GM21390 (cell line): Measurements from ENCODE around the gene PTPRZ1.

ENCODE experiments used
- ATAC-seq: cut with Tn5 transposase; IDR thresholded peaks from one replicate; pipeline ENCODE4 v1.9.1; 2021; ENCODE audit not compliant: unreplicated experiment

The PTPRZ1 gene

DNA sequence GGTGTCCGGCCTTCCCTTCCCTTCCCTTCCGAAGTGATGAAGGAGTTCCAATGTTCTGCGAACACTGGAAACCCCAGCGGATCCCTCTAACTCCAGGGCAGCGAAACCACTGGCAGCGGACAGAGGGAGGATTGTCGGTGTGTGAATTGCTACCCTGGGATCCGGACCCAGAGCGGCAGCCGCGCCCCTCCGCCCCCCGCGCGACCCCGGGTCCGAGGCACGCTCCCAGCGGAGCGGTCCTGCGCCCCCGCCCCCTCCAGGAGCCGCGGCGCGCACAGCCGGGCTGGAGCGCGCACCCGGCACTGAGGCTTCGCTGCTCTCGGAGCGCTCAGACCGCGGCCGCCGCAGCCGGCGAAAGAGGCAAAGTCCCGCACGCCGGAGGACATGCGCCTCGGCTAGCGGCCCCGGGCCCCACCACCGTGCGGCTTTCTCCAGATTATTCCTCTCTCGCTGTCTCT, at the start of gene PTPRZ1:
PTPRZ1 (plus strand) TSS at position 331 of the 458 bp plus-strand sequence. CDS start 339 bp downstream, outside the sequence.
- no peak for ATAC-seq

DNA sequence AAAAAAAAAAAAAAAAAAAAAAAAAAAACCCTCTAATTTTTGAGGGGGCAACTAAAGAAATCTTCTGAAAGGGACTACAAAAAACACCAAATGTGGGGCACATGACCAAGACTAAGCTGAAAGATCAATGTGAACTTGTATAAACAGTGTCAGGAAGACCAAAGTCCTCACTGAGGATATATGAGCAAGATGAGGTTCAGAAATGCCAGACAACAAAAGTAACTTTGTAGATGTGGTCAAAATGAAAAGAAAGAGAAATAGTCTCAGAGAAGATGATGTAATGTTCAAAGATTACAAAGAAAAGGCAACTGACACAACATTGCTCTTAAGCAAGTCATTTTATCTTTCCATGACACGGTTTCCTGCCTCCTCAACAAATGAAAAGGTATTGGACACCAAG, 48.7 kb upstream of the PTPRZ1 start:
- no peak for ATAC-seq

DNA sequence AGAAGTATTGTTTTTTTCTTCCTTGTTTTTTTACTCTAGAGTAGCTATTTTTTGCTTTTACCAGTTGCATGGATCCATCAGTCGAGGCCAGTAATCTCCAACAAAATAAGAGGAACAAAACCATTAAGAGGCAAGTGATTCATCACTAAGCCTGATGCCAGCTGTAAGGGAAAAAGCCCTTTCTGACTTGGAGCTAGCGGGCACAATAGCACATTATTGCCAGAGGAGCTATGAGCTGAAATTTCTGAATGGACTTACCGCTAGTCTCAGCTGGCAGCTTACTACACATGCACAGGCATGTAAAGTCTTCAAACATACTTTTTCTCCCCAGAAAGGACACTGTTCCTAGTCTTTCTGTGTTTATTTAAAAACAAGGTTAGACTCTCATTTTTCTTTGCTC, 41.6 kb upstream of the PTPRZ1 start:
- no peak for ATAC-seq

DNA sequence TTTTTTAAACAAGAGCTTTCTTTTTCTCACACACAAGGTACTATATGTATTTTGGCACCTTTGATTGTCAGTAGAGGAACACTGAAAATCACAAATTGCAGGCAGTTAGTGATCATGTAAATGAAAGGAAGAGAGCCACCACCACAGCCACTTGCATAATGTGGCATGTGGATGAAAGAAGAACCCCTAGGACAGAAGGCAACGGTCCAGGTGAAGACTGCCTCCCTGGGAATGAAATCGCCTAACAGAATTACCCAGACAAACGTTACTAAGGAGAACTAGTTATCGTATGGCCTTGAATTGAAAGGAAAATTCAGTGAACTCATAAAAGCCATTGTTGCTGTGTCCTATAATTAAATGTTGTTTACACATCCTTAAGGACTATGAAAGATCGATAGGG, 41.2 kb upstream of the PTPRZ1 start:
- no peak for ATAC-seq

DNA sequence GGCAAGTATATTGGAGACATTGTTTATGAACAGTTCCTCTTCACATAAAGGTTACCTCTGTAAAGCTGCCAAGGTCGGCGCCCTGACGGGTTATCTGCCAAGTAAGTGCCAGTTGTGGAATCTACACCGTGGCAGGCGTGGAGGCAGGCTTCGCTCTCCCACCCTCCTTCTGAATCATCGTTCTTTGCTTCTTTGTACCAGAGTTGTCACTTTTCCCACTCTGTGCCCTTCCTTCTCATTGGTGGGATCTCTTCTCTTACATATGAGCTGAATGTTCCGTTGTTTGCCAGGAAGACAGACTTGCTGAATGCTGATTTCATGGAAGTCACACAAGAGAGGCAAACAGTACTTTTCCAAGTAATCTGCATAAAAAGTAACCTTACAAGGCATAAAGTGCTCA, 40.6 kb upstream of the PTPRZ1 start:
- no peak for ATAC-seq

DNA sequence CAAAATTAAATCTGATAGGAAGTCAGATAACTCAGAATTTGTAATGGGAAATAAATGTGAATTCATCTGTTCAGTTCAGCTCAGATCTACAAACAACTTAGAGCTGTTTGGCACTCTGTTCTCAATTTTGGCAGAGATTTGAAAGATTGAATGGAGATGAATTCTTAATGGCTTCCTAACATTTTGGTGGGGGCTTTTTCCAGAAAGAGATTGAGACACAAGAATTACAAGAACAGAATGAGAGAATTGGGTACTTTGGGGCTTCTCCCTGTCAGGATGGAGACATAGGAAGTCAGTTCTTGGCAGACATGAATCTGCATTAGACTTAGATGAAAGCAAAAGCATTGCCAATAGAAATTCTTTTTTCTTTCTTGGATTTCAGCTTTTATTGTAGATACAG, 39.0 kb upstream of the PTPRZ1 start:
- ATAC-seq, result no peak

DNA sequence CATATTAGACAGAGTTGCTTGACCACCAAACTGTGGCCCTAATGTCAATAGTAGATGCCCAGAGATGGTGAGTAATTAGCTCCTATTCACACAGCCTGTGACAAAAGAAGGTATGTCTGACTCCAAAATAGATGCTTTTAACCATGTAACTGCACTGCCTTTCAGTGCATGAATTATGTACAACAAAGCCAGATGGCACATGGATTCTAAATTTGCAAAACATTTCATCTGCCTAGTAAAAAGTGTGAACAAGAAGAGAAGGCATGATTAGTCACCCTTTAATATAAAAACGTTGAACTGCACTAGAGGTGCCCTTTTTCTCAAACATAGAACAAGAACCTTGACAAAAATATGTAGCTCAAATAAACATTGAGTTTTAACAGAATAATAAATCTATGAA, 35.5 kb upstream of the PTPRZ1 start:
- ATAC-seq, result no peak

DNA sequence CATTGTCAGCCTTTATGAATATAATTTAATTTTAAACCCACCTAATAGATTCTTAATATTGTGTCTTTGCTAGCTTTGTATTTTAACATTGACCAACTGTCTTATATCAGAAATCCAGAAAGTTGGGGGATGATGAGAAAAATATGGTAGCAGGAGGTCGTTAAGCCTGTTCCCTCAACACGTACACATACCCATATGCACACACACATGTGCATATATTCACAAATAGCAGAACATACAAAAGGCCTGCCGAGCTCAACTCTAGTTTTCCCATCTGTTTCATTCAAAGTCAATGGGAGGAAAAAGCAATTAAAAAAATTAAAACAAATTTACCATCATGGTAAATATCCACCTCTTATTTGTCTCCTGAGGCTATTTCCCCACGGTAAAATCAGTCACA, 25.9 kb upstream of the PTPRZ1 start:
- ATAC-seq, result no peak

DNA sequence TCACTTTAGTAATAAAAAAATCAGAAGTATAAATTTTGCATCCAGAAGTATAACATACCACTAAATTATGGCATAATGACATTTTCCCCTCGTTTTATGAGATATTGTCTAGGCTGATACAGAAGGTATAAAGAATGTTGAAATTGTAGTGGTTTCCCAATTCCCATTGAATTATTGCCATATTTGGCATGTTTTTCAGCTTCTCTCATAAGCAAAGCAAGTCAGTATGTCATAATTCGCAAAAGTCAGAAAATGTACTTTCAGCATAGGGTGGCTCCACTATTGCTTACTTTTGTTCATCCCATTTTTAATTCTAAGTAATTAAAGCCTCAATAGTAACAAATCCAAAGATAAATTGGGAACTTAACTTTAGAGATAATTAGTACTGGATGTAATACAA, 19.7 kb upstream of the PTPRZ1 start:
- no peak for ATAC-seq

DNA sequence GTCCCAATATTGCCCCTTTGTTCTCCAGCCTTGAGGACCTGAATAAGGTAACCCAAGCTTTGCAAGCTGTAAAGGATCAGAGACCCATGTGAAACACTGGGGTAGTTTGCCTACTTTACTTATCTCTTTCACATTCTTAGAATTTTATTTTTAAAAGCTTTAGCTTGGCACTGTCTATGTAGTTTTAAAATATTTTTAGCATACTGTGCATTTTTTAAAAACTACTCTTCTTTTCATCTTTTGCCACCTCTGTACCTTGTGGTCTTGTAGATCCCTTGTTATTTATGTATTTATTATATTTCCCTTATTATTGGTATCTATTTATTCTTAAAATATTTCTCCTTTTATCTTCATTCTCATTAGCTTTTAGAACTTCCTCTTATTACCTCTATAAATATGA, 12.0 kb upstream of the PTPRZ1 start:
- no peak for ATAC-seq

DNA sequence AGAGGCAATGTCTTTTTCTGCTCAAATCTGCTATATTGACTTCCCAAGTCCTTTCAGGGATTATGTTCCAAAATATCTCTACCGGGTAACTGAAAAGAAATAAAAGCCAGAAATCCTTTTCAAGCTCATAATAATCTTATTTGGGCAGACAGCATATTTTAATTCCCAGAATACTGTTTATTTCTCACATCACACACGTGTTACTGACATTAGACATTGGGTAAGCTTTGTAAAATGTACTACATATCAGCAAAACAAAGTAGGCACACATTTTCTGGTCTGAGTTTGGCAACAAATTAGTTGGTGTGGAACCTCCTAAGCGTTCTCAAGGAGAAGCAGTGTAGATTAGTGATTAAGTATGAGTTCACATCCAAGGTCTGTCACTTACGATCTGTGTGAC, 10.4 kb upstream of the PTPRZ1 start:
- no peak for ATAC-seq

DNA sequence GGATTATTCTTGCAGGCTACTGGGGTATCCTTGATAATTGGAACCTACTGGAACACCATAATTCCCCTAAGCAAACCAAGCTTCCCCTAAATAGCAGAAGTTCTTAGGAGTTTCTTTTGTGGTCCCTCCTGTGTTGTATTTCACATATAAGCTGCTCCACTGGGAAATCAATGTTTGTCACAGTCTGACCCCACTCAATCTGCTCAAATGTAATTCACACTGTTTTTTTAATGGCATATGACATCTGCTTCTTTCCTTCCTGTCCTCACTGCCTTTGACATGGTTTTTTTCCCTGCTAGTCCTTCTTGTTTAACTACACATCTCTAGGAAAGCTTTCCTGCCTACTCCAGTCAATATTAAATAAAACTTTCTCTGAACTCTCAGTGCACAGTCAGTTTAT, 1.8 kb upstream of the PTPRZ1 start:
- no peak for ATAC-seq

DNA sequence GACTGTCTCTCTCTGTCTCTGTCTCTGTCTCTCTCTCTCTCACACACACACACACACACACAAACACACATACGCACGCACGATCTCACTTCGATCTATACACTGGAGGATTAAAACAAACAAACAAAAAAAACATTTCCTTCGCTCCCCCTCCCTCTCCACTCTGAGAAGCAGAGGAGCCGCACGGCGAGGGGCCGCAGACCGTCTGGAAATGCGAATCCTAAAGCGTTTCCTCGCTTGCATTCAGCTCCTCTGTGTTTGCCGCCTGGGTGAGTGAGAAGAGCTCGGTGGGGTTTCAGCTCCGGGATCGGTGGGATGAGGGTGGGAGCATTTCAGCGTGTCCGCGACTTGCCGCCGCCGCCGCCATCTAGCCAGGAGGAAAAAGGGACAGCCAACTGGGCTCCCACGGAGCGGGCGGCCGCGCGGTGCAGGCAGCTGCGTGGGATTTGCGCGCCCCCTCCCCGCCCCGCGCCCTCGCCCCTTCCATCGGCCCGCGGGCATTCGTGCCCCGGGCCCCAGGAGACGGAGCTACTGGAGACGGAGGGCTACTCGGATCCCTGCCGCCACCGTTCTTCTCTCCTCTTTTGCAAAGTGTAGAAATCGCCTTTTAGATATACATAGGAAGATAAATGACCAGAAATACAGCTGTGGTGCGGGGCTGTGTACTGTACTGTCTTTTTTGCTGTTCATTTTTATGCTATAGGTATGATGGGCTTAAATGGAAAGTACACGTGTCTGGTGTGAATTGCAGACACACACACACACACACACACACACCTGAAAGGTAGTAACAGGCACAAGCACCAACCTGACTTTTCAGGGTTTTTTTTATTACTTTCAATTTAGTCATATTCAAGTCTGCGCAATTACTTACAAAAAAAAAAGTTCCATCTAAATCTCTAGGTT, 581 bp downstream of the PTPRZ1 start:
- ATAC-seq, result no peak

DNA sequence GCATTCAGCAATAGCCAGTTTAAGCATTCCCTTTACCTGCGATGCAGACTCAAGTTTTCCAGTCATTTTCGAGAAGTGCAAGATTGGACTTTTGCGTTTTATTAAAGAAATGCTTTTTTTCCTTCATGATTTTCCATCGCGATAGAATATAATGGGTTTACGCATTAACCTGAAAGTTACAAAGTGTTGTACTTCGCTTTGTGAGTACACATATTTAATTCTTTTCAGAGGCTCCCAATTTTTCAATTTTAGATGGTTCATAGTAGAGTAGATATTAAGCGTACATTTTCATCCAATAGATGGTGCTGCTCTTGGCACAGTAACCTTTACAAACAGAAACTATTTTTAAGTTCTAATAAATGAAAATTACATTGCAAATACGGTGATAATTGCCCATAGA, 1.3 kb downstream of the PTPRZ1 start:
- ATAC-seq, result no peak

DNA sequence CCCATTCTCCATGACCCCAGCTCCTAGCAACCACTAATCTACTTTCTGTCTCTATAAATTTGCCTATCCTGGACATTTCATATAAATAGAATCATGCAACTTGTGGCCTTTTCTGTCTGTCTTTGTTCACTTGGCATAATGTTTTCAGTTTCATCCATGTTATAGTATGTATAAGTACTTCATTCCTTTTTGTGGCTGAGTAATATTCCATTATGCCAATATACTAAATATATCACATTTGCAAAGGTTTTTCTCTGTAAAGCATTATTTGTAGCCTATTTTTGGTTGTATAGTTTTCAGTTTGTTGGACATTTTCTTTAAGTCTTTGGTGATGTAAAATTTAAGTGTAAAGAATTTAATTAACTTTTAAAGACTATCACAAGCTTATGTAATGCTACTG, 2.2 kb downstream of the PTPRZ1 start:
- ATAC-seq, result no peak

DNA sequence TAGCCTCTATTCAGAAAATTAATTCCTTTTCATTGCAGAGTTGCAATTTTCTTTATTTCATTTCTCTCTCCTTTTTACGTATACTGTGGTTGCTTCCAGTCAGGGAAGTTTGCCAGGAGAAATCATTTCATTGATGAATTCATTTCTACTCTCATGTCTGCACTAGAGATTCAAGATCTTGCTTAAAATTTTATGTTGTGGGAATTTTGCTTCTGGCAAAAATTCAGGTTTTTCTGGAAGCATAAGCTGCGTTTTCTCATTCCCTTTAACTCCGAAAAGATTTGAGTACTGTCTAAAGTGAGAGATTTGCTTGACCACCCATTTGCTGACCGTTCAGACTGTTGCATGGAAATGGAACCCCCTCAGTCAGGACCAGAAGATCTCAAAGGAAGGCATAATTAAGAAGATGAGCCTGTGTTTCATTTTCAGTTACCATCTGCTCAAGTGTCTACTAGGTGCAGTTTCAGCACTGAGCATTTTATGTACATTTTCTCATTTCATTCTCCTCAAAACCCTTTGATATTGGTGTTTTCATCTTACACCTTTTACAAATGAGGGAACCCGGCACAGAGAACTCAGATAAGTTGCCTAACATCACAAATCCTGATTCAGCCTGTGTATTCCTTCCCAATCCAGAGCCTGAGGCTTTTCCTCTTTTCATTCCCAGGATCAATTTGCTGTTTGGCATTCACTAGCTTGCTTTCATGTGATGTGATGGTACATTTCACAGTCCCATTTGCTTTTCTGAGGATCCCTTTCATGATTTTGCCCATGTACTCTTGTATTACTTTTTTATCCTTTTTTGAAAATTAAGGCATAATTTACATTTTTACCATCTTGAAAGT, 3.9 kb downstream of the PTPRZ1 start:
- no peak for ATAC-seq

DNA sequence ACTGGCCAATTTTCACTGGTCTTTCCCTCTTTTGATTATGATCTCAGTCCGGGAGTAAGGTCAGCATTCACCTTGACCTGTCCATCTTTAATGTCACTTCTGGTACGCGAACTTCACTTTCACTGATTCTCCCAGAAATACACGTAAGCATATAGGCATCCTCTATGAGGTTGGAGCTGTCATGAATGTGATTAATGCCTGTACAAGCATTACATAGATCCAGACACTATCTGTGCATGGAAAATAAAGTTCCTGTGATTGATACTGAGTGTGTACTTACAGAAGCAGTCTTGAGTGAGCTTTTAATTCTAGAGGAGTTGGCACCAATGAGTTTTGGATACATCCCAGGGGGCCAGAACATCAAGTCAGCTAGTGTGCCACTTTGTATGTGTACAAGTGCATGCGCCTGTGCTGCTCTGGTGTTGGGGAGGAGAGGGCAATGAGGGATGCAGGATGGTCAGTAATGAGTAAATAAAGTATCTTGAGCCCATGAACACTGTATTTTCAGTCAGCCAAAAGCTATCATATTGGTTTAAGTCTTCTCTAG, 6.0 kb downstream of the PTPRZ1 start:
- no peak for ATAC-seq

DNA sequence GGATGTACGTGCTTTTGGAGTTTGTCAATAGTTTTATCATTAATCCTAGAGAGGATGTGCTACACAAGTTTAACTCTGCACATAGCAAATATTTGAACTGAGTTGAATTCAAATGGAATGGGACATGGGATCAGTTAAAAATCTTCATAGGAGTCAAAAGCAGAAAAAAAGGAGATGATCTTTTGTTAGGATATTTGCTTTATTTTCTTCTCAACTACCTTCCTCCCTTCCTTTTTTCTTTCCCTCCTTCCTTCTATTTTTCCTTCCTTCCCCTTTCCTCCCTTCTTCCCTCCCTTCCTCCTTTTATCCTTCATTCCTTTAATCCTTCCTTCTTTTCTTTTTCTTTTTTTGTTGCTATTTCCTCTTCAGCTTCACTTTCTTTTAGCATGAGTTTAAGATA, 6.6 kb downstream of the PTPRZ1 start:
- ATAC-seq, result no peak

DNA sequence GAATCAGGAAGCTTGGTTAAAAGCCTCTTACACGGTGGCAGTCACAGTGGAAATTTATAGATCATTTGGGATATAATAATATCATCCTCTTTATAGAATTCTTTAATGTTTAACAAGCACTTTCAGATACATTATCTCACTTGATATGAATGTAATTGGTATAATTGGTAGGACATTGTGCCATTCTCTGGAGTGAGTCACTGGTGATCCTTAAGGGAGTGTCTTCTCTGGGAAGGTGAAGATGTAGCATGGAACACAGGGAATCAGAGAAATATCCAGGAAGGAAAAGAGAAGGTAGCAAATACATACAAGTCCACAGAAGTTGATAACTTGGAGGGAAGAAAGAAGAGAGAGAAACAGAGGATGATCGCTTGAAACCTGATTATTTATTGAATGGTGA, 9.8 kb downstream of the PTPRZ1 start:
- ATAC-seq, result no peak

DNA sequence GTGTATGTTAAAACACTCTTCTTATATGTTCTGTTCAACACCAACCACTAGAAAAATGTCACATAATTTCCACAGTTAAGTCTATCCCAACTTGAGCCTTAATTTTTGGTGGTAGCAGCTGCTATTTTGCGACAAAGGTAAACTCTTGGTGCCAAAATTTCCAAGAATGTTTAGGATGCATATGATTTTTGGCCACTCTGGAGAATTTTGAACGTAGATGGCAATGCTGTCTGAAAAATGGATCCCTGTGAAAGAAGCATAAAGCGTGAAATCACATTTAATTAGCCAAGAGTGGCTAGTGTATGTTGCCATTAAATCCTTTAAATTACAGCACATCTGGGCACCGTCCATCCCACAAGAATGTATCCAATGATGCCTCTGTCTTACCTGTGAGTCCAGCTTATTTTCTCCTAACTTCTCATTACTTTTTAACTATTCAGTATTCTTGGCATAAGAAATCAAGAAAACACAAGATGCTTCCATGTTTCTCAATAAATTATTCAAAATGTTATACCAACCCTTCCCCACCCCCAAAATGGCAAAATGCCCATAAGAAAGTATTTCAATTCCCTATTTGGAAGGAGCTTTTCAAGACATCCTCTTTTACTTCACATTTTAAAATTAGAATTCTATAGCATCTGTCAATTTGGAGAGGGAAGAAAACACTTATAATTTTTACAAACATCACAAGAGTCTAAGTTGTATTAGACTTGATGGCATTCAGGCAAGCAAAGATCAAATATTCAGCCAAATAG, 12.4 kb downstream of the PTPRZ1 start:
- no peak for ATAC-seq

DNA sequence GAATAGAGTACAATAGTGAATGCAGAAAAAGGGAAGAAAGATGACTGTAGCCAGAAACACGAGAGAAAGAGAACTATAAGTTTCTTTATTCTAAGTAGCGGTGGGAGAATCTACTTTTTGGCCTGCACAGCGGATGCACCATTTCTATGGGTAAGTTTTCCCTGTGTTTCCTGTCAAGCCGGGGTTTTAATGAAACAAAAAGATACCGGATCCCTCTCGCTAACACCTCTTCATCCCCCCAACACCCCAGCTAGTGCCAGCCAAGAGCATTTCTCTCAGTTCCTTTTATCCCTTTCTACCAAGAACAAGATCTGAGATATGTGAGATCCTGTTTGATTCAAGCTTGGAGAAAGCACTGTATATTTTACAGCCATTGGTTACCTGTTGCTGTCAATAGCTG, 14.7 kb downstream of the PTPRZ1 start:
- no peak for ATAC-seq
